VCaP (cell line): ENCODE results near the gene RXRB.
A peak's percentile ranks its signal among the peaks of the same experiment; 100 is the strongest.

Experiments used
- H3K27ac ChIP-seq: fragments of 450-650 bp; 2 replicates; pipeline ENCODE4 v1.5.1; 2017
- CTCF ChIP-seq: fragments of 450-650 bp; conservative IDR thresholded peaks from 2 replicates; pipeline ENCODE4 v1.5.1; 2017; ENCODE audit warnings: mild to moderate bottlenecking, moderate library complexity

The RXRB gene

GRCh38 chr6:33216117-33216649 lies 15.7 kb upstream of the RXRB start:
- H3K27ac ChIP-seq, result no peak overlapping the region
- no peak for TF ChIP-seq CTCF

- no peak overlapping the region for H3K27ac ChIP-seq
- TF ChIP-seq CTCF, result no peak
Observed at GRCh38 chr6:33215271-33216116, 15.0 kb upstream of the RXRB start.

- no peak for TF ChIP-seq CTCF
- no peak overlapping the region for H3K27ac ChIP-seq
Observed at GRCh38 chr6:33213989-33214335, 13.5 kb upstream of the RXRB start.

- no peak for TF ChIP-seq CTCF
- peak overlapping the region; percentile 35; the same call in 1 of the 2 replicates for H3K27ac ChIP-seq
Observed at GRCh38 chr6:33213166-33213988, 12.9 kb upstream of the RXRB start.

GRCh38 chr6:33212857-33213165 lies 12.3 kb upstream of the RXRB start:
- no peak for TF ChIP-seq CTCF
- peak overlapping the region; percentile 35; the same call in 1 of the 2 replicates for H3K27ac ChIP-seq

GRCh38 chr6:33211666-33212422 lies 11.4 kb upstream of the RXRB start:
- no peak overlapping the region for H3K27ac ChIP-seq
- no peak for TF ChIP-seq CTCF

GRCh38 chr6:33211136-33211535 lies 10.7 kb upstream of the RXRB start:
- TF ChIP-seq CTCF, result no peak
- H3K27ac ChIP-seq, result no peak overlapping the region
